ENCODE measurements around the gene MED29. TPM values are rescaled to one million over a fixed set of nuclear protein-coding genes. Genes with fewer than 3 reads are reported as not detected.

MED29 gene
- total RNA-seq, 1 donor from 2014 or later, result 37.8 TPM

DNA sequence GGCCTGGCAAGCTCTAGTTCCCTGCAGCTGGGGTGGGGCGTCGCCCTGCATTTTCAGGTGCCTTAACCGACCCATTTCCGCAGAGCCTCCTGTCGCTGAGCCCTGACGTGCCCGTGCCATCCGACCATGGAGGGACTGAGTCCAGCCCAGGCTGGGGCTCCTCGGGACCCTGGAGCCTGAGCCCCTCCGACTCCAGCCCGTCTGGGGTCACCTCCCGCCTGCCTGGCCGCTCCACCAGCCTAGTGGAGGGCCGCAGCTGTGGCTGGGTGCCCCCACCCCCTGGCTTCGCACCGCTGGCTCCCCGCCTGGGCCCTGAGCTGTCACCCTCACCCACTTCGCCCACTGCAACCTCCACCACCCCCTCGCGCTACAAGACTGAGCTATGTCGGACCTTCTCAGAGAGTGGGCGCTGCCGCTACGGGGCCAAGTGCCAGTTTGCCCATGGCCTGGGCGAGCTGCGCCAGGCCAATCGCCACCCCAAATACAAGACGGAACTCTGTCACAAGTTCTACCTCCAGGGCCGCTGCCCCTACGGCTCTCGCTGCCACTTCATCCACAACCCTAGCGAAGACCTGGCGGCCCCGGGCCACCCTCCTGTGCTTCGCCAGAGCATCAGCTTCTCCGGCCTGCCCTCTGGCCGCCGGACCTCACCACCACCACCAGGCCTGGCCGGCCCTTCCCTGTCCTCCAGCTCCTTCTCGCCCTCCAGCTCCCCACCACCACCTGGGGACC, 16.6 kb downstream of the MED29 start:
- DNase-seq (ENCODE audit: extremely low spot score in 2 of 2), result no peak
- peaks cover 46% of the 10 kb centered on the region for H3K4me1 ChIP-seq
- H3K4me3 ChIP-seq, result peak overlapping the region; percentile 97 to 98
- peaks cover 6 to 23% of the 10 kb centered on the region in 2 donors for H3K36me3 ChIP-seq
- H3K27me3 ChIP-seq, result no peaks in the 10 kb centered on the region
- H3K27ac ChIP-seq, result peak overlapping the region; percentile 100
- intact Hi-C loops (cut with DNase I), result no loop called here
- H3K9me3 ChIP-seq, result no peaks in the 10 kb centered on the region
- peak in 1 of 2 donors; percentile 38 for TF ChIP-seq POLR2A (IDR thresholded peaks at IDR 0.05)
- TF ChIP-seq, protein P1, sequence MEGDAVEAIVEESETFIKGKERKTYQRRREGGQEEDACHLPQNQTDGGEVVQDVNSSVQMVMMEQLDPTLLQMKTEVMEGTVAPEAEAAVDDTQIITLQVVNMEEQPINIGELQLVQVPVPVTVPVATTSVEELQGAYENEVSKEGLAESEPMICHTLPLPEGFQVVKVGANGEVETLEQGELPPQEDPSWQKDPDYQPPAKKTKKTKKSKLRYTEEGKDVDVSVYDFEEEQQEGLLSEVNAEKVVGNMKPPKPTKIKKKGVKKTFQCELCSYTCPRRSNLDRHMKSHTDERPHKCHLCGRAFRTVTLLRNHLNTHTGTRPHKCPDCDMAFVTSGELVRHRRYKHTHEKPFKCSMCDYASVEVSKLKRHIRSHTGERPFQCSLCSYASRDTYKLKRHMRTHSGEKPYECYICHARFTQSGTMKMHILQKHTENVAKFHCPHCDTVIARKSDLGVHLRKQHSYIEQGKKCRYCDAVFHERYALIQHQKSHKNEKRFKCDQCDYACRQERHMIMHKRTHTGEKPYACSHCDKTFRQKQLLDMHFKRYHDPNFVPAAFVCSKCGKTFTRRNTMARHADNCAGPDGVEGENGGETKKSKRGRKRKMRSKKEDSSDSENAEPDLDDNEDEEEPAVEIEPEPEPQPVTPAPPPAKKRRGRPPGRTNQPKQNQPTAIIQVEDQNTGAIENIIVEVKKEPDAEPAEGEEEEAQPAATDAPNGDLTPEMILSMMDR (IDR thresholded peaks at IDR 0.05), result no peak
- TF ChIP-seq POLR2AphosphoS5 (IDR thresholded peaks at IDR 0.05; ENCODE audit: insufficient read depth in 1 of 2, low read depth in 1 of 2), result peak in 1 of 2 donors; percentile 91

DNA sequence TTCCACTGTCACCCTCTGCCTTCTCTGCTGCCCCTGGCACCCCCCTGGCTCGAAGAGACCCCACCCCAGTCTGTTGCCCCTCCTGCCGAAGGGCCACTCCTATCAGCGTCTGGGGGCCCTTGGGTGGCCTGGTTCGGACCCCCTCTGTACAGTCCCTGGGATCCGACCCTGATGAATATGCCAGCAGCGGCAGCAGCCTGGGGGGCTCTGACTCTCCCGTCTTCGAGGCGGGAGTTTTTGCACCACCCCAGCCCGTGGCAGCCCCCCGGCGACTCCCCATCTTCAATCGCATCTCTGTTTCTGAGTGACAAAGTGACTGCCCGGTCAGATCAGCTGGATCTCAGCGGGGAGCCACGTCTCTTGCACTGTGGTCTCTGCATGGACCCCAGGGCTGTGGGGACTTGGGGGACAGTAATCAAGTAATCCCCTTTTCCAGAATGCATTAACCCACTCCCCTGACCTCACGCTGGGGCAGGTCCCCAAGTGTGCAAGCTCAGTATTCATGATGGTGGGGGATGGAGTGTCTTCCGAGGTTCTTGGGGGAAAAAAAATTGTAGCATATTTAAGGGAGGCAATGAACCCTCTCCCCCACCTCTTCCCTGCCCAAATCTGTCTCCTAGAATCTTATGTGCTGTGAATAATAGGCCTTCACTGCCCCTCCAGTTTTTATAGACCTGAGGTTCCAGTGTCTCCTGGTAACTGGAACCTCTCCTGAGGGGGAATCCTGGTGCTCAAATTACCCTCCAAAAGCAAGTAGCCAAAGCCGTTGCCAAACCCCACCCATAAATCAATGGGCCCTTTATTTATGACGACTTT, 17.4 kb downstream of the MED29 start:
- intact Hi-C loops (cut with DNase I), result no loop called here
- Histone ChIP-seq H3K9me3 (no peaks in the 10 kb centered on the region), H3K4me3 (peak overlapping the region; percentile 97 to 98), H3K36me3 (peaks cover 6 to 23% of the 10 kb centered on the region in 2 donors), H3K27ac (peak overlapping the region; percentile 100), H3K27me3 (no peaks in the 10 kb centered on the region), H3K4me1 (peaks cover 43% of the 10 kb centered on the region)
- peak in 1 of 2 donors; percentile 14 for TF ChIP-seq POLR2A (IDR thresholded peaks at IDR 0.05)
- TF ChIP-seq POLR2AphosphoS5 (IDR thresholded peaks at IDR 0.05; ENCODE audit: insufficient read depth in 1 of 2, low read depth in 1 of 2), result peak in 1 of 2 donors; percentile 88
- TF ChIP-seq, protein P1 (IDR thresholded peaks at IDR 0.05), result no peak
- no peak for DNase-seq (ENCODE audit: extremely low spot score in 2 of 2)

DNA sequence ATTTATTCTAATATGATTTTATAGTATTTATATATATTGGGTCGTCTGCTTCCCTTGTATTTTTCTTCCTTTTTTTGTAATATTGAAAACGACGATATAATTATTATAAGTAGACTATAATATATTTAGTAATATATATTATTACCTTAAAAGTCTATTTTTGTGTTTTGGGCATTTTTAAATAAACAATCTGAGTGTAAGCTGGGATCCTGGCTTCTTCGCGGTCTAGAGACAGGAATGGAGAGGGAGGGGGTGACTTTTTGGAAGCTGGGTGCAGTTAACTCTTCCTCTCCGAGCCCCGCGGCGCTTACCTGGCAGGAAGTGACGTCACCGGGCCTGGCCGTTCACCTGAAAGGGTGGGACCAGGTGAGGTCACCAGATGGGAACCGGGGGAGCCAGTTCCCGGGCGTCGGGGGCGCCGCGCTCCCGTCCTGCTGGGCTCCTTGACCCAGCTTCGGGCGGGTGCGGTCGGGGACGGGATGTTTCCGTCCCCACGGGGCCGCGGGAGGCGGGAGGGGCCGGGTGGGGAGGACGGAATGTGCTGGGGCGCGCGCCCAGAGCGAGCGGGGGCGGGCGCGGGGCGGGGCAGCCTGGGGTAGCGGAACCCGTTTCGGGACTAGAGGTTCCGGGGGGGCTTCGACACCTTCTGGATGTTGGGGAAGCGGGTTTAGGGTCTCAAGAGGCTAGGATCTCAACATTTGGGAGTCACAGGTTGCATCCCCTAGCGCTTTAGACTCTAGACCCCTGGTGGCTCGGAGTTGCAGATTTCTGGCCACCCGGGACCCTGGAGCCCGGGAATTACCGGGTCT, 18.2 kb downstream of the MED29 start:
- Histone ChIP-seq H3K9me3 (no peaks in the 10 kb centered on the region), H3K27me3 (no peaks in the 10 kb centered on the region), H3K4me3 (peak overlapping the region; percentile 97 to 98), H3K4me1 (peaks cover 46% of the 10 kb centered on the region), H3K27ac (peak overlapping the region; percentile 100), H3K36me3 (peaks cover 6 to 23% of the 10 kb centered on the region in 2 donors)
- intact Hi-C loops (cut with DNase I), result loop anchor here (5.0 kb wide), 1 partner anchor 67 kb away; the partner anchor contains the start of gene SAMD4B
- DNase-seq (ENCODE audit: extremely low spot score in 2 of 2), result peak in 1 of 2 donors; percentile 98
- TF ChIP-seq POLR2AphosphoS5 (IDR thresholded peaks at IDR 0.05; ENCODE audit: insufficient read depth in 1 of 2, low read depth in 1 of 2) (peak; percentile 65 to 97), POLR2A (IDR thresholded peaks at IDR 0.05) (peak in 1 of 2 donors; percentile 69)
- TF ChIP-seq, protein P1 (IDR thresholded peaks at IDR 0.05), result peak in 1 of 3 experiments; percentile 13

DNA sequence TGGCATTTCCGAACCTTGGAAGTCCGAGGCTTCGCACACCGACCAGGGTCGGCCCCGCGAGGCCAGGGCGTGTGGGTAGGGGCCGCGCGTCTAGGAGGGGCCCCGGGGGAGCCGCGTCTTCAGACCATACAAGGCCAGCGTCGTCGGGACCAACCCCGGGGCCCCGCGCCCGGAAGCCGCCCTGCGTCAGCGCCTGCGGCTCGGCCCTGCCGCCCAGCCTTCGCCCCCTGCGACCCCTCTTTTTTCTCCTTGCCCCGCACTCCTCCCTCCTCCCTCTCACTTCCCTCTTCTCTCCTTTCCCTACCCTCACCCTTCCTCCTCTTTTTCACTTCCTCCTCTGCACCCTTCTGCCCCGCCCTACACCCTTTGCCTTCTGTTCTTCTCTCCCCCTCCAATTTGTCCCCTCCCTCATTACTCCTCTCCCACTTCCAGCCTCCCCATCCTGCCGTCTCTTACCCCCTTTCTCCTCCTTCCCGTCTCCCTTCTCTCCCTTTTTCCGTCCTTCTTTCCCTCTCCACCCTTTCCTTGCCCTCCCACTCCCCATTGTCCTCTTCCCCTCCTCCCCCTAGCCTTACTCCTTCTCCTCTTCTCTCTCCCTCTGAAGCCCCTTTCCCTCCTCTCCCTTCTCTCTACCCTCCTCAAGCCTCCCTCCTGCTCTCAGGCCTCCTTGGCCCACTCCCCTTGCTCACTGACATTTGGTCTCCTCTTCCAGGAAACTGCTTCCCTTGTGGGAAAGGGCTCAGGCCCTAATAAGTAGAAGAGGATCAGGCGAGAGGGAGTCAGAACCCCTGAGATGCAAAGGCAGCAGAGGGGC, 19.0 kb downstream of the MED29 start:
- Histone ChIP-seq H3K4me1 (peaks cover 46% of the 10 kb centered on the region), H3K9me3 (no peaks in the 10 kb centered on the region), H3K4me3 (peak overlapping the region; percentile 97 to 98), H3K36me3 (peaks cover 6 to 23% of the 10 kb centered on the region in 2 donors), H3K27ac (peak overlapping the region; percentile 100), H3K27me3 (no peaks in the 10 kb centered on the region)
- peak in 1 of 2 donors; percentile 96 for DNase-seq (ENCODE audit: extremely low spot score in 2 of 2)
- TF ChIP-seq, protein P1 (IDR thresholded peaks at IDR 0.05), result no peak
- TF ChIP-seq POLR2AphosphoS5 (IDR thresholded peaks at IDR 0.05; ENCODE audit: insufficient read depth in 1 of 2, low read depth in 1 of 2) (peak in 1 of 2 donors; percentile 31), POLR2A (IDR thresholded peaks at IDR 0.05) (peak in 1 of 2 donors; percentile 32)
- intact Hi-C loops (cut with DNase I), result loop anchor here (5.0 kb wide), 1 partner anchor 68 kb away; the partner anchor contains the start of gene SAMD4B
